ENCODE results near the gene NLRX1.
"Not testable (repeated sequence)": the region's sequence is repeated elsewhere in the genome, so short reads cannot be mapped to it uniquely, and the experiment has no call there.

Gene NLRX1

GRCh38 chr11:119153049-119153818 lies 15.3 kb upstream of the NLRX1 start:
- peak; percentile 11 for DNase-seq

GRCh38 chr11:119154178-119154577 lies 14.3 kb upstream of the NLRX1 start:
- DNase-seq: no peak

DNA sequence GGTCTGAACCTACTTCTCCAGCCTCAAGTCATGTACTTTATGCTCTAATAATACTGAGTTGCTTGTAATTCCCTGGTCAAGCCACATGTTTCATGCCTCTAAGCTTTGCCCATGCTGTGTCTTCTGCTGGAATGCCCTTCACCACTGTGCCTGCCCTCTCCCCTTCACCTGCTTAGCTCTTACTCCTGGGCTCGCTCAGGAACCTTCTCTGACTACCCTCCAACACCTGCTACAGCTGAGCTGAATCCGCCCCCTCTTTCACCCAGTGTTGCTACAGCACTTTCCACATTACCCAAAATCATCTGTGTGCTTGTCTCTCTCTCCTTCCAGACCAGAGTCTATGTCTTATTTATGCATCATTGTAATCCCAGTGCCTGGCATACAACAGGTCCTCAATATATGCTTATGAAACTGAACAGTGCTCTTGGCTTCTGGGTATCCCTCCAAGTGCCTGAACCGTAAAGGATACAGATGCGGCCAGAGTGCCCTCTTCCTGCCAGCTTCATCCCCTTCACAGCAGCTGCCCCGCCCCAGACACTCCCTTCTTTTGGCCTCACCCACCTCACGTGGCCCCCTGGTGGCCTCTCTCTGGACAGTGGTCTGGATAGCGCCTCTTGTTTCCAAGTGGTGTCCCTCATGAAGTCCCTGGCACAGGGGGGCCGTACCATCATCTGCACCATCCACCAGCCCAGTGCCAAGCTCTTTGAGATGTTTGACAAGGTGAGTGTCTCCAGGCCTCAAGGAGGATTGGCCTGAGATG lies 12.6 kb upstream of the NLRX1 start:
- peak; percentile 27 for DNase-seq

GRCh38 chr11:119156496-119156895 lies 12.0 kb upstream of the NLRX1 start:
- no peak for DNase-seq

GRCh38 chr11:119157063-119157462 lies 11.5 kb upstream of the NLRX1 start:
- peak; percentile 95 for DNase-seq

DNA sequence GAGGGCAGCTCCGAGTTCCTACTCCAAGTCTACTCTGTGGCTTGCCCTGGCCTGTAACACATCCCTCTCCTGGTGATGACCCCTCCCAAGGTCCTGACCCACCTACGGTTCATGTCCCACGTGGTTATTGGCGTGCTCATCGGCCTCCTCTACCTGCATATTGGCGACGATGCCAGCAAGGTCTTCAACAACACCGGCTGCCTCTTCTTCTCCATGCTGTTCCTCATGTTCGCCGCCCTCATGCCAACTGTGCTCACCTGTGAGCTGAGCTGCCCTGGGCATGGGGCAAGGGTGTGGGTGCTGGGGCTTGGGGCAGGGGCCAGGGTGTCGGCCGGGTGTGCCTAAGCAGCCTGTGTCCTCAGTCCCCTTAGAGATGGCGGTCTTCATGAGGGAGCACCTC lies 10.1 kb upstream of the NLRX1 start:
- DNase-seq: no peak

DNA sequence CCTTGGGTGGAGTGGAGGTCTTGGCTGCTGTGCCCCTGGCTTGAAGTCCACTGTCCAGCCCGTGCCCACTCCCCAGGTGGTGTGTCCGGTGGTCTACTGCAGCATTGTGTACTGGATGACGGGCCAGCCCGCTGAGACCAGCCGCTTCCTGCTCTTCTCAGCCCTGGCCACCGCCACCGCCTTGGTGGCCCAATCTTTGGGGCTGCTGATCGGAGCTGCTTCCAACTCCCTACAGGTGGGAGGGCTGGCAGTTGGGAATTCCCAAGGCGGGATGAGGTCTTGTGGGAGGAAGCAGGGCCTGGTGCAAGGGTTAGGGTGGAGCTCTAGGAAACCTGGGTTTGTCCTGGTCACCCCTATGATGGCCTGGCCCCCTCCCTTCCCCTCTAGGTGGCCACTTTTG lies 8.4 kb upstream of the NLRX1 start:
- DNase-seq: no peak

DNA sequence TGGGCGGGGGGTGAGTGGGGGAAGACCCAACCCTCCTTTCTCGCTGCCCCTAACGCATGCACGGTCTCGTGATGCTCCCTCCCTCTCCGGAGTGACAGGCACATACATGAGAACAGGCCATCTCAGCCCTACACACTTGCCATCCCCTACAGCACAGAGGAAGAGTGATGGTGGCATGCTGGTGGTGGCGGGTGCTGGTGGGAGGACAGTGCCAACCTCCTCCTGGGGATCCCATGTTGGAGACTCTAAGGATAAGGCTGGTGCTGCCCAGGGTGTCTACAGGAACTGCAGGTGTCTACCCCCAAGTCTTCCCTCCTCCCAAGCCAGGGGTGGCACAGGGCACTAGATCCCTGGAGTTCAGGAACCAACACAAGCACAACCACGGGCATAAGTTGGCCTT lies 6.7 kb upstream of the NLRX1 start:
- DNase-seq: no peak

DNA sequence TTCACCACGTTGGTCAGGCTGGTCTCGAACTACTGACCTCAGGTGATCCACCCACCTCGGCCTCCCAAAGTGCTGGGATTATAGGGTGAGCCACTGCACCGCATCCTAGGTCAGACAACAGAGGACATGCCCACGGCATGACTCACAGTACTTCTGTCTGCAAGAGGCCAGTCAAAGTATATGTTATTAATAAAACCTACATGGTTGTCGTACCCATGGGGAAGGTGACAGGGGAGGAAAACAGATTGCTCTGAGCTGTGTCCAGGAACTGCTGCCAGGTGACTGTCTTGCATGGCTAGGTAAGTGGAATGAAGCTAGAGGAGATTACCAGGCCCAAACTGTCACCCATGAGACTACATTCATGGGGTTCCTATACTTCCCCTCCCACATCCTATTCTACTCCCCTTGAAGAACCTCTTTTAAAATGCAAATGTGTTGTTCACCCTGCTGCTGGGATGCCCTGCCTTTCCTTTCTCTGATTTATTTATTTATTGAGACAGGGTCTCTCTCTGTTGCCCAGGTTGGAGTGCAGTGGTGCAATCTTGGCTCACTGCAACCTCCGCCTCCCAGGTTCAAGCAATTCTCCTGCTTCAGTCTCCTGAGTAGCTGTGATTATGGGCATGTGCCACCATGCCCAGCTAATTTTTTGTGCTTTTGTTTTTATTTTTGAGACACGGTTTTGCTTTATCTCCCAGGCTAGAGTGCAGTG lies 2.0 kb upstream of the NLRX1 start:
- no peak for DNase-seq

DNA sequence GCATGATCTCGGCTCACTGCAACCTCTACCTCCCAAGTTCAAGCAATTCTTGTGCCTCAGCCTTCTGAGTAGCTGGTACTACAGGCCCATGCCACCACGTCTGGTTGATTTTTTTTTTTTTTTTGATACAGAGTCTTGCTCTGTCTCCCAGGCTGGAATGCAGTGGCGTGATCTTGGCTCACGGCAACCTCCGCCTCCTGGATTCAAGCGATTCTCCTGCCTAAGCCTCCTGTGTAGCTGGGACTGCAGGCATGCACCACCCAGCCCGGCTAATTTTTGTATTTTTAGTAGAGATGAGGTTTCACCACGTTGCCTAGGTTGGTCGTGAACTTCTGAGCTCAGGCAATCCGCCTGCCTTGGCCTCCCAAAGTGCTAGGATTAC lies 1.5 kb upstream of the NLRX1 start:
- DNase-seq: not testable (repeated sequence)

- DNase-seq: no peak
Measured at GRCh38 chr11:119167933-119168332, 592 bp upstream of the NLRX1 start.

DNA sequence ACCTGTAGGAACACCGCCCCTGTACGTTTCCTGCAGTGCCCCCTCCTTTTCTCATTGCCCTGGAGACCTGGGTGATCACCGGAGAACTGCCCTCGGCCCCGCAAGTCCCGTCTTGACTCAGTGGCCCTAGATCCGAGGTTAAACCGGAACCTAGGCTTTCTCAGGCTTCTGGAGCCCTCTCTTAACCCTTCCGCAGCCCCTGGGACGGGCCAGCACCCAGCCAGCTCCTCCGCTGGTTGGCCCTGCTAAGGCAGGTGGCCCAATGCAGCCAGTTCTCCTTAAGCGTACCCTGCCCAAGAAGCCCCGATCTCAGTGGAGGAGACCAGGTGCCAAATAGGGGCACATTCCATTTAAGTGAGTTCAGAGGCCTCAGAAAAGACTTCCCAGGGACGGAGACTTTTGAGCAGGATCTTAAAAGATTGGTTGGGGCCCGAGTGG lies 776 bp downstream of the NLRX1 start:
- no peak for DNase-seq

- DNase-seq: no peak
Measured at GRCh38 chr11:119172513-119172912, 4.0 kb downstream of the NLRX1 start.

DNA sequence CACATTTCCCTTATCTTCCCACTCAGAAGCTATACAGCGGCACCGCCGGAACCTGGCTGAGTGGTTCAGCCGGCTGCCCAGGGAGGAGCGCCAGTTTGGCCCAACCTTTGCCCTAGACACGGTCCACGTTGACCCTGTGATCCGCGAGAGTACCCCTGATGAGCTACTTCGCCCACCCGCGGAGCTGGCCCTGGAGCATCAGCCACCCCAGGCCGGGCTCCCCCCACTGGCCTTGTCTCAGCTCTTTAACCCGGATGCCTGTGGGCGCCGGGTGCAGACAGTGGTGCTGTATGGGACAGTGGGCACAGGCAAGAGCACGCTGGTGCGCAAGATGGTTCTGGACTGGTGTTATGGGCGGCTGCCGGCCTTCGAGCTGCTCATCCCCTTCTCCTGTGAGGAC lies 4.9 kb downstream of the NLRX1 start:
- no peak for DNase-seq

DNA sequence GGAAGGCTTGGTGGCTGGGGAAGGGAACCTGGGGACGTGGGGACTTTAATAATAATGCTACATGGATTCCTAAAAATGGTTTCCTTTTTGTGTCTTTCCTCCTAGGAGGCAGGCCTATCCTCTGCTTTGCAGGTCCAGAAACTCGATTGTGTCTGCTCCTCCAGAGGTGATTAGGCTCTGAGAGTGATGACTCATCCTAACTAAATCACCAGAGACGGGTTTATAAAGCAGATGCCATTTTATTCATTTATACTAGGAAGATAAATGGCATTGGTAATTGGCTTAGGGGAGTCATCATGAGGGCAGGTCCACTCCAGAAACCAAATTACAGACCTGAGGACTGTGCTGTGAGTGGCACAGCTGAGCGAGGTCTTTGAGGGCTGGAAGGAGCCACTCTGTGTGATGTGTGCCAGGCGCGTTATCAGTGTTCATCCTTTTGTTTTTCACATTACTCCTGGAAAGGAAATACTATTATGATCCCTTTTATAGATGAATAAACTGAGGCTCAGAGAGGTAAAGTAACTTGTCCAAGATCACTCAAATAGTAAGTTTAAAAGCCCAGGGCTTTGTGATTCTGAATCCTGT lies 7.1 kb downstream of the NLRX1 start:
- DNase-seq: peak; percentile 90

GRCh38 chr11:119178166-119178680 lies 9.7 kb downstream of the NLRX1 start:
- no peak for DNase-seq

DNA sequence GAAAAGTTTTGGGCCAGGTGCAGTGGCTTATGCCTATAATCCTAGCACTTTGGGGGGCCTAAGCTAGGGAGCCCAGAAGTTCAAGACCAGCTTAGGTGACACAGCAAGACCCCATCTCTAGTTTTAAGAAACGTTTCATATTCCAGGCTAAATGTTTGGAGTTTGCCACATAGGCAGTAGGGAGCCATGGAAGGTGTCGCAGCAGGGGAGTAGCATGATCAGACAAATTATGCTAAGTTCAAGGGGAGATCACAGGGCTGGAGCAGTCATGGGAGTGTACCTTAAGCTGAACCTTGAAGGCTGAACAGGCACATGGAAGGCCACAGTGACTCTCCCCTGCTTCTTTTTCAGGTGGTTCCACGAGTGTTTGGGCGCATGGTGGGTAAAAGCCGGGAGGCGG lies 10.8 kb downstream of the NLRX1 start:
- DNase-seq: no peak

DNA sequence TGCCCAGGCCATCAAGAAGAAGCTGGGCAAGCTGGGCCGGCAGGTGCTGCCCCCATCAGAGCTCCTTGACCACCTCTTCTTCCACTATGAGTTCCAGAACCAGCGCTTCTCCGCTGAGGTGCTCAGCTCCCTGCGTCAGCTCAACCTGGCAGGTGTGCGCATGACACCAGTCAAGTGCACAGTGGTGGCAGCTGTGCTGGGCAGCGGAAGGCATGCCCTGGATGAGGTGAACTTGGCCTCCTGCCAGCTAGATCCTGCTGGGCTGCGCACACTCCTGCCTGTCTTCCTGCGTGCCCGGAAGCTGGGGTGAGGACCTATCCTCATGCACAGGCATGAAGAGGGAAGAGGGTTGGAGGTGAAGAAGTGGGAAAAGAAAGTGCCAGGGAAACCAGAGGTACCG lies 11.5 kb downstream of the NLRX1 start:
- no peak for DNase-seq

DNA sequence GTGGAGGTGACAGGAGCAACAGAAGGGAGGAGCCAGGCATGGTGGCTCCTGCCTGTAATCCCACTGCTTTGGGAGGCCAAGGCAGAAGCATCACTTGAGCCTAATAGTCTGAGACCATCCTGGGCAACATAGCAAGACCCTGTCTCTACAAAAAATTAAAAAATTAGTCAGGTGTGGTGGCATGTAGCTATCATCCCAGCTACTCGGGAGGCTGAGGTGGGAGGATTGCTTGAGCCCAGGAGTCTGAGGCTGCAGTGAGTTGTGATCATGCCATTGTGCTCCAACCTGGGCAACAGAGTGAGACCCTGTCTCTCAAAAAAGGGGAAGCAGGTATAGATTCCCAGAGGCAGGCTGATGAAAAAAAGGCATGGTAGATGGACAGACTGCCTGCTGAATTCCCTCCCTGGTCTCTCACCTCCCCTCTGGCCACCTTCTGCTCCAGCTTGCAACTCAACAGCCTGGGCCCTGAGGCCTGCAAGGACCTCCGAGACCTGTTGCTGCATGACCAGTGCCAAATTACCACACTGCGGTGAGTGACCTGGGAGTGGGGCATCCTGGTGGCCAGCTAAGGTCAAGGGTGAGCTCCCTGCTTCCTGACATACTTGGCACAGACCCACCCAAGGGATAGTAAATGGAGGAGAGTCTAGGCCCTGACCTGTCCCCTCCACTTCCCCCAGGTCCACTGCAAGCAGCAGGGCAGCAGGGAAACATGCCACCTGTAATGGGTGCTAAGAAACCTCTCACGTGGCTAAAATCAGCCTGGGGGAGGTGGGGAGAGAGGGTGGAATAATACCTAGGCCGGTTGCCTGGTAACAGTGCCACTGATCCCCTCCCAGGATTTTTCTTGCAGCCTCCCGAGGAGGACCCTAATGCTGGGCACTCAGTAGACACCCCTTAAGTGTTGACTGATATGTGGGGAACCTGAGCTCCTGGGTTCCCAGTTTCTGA lies 12.5 kb downstream of the NLRX1 start:
- DNase-seq: peak; percentile 9

DNA sequence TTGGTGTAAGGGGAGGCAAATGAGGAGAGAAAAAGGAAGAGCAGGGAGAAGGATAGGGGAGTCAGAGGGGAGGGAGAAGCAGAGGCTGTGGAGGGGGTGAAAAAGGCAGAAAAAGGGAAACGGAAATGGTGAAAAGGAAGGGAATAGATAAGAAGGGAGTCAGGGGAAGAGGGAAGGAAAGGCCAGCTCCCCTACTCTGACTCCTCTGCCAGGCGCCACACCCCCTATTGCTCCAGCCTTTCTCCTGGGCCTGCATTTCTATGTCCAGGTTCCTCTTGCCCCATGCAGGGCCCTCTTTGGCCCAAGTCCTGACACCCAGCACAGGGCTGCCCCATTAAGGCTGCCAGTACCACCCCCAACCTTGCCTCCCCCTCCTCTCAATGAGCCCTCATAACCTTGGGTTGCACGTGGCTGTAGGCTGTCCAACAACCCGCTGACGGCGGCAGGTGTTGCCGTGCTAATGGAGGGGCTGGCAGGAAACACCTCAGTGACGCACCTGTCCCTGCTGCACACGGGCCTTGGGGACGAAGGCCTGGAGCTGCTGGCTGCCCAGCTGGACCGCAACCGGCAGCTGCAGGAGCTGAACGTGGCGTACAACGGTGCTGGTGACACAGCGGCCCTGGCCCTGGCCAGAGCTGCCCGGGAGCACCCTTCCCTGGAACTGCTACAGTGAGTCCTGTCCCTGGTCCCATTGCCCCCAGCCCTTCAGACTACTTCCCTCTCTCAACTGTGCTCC lies 13.3 kb downstream of the NLRX1 start:
- DNase-seq: no peak

GRCh38 chr11:119184399-119184798 lies 15.9 kb downstream of the NLRX1 start:
- DNase-seq: not testable (repeated sequence)

All from NCI-H82 (cell line).